ENCODE results near the gene SMG6. TPM values are rescaled to one million over a fixed set of nuclear protein-coding genes. Genes with fewer than 3 reads are reported as not detected.
"Not testable (repeated sequence)": the region's sequence is repeated elsewhere in the genome, so short reads cannot be mapped to it uniquely, and the experiment has no call there.

Gene SMG6
- polyA plus RNA-seq, 3 donors, result 27.1 to 32.1 (median 28.0) TPM

DNA sequence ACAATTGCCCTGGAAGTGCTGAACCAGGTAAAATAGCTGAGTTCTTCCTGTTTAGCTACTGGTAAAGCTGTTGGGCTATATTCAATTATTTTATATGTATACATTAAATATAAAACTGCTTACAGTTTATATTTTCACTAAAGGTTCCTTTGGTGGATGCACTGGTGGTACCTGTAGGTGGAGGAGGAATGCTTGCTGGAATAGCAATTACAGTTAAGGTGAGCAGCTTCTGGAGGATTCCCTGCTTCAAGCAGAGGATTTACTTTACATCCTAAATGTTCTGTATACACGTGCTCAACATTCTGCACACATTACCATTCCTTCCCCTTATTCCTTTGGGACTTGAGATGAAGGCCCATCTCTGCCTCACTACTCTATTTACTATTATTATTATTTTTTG lies 17.8 kb upstream of the SMG6 start:
- no peak for DNase-seq (ENCODE audit: extremely low read depth in 1 of 11, low read depth in 9 of 11, low spot score in 4 of 11)

DNA sequence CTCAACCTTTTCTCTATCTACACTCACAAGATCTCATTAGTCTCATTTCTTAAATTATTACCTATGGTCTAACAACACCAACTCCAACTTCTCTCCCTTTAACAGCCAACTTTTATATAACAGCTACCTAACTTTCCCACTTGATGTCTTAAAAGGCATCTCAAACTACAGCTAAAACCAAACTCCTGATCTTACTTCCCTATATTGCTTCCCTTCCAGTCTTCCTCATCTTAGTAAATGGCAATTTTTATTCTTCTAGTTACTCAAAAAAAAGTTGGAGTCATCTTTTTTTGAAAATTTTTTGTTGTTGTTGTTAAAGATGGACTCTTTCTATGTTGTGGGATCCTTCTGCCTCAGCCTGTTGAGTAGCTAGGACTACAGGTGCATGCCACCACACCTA lies 15.5 kb upstream of the SMG6 start:
- no peak for DNase-seq (ENCODE audit: extremely low read depth in 1 of 11, low read depth in 9 of 11, low spot score in 4 of 11)

DNA sequence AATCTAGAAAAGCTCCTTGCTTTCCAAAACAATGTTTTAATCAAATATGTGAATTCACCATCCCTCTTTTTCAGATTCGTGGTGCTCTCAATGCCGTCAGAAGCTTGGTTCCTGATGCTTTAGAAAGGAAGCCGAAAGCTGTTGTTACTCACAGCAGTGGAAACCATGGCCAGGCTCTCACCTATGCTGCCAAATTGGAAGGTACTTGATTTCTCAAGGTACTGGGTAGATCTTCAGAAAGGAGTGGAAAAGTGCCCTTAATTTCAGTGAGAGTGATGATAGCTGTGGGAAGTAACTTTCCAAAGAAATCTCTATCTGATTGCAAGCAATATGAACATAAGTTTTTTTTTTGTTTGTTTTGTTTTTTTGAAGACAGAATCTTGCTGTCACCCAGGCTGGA lies 14.2 kb upstream of the SMG6 start:
- no peak for DNase-seq (ENCODE audit: extremely low read depth in 1 of 11, low read depth in 9 of 11, low spot score in 4 of 11)

DNA sequence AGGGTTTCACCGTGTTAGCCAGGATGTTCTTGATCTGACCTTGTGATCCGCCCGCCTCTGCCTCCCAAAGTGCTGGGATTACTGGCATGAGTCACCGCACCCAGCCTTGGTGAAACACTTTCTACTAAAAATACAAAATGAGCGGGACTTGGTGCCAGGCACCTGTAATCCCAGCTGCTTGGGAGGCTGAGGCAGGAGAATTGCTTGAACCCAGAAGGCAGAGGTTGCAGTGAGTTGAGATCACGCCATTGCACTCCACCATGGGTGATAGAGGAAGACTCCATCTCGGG lies 13.3 kb upstream of the SMG6 start:
- DNase-seq (ENCODE audit: extremely low read depth in 1 of 11, low read depth in 9 of 11, low spot score in 4 of 11), result not testable (repeated sequence)

DNA sequence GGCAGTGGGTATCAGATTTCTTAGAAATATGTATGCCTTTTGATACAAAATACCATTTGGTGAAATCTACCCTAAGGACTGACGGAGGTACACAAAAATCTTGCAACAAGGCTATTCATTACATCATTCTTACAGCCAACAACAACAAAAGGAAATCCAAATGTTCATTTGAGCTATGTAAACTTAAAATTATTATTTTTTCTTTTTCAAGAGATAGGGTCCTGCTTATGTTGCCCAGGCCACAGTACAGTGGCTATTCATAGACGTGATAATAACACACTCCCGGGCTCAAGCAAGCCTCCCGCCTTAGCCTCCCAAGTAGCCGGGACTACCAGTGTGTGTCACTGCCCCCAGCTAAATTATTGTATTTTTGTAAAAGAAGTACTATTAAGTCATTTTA lies 9.2 kb upstream of the SMG6 start:
- no peak for DNase-seq (ENCODE audit: extremely low read depth in 1 of 11, low read depth in 9 of 11, low spot score in 4 of 11)

DNA sequence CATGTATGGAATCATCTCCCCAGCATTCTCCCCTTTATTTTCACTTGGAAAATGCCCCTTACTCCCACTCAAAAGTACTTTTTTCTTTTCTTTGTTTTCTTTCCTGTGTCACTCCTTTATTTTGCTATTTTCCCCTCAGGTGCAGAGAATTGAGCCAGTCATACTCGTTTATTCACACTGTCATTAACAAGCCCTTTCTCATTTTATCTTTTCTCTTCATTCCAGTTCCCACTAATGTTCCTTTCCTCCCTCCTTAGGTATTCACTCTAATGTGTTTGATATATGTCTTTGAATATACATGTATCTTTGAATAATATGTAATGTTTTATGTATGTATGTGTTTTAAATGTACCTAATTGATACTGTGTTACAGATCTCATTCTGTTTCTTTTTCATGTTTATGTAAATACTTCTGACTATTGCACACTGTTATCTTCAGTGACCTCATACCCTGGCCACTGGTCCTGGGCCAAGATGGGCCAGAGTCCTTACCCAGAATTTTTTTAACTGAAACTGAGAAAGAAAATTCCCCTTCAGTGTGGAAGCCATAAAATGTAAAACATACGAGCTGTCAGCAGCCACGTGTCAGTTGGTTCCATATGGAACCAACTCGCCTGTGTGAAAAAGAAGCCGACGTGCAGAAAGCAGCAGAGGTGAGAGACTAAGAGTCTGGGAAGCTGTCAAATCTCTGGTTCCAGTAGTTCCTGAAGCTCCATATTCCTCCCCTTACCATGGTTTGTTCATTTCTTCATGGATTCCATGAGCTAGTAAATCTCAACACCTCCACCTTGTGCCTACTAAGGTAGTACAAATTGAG lies 6.0 kb upstream of the SMG6 start:
- peak in 4 of 11 donors; percentile 3 to 15 (median 8) for DNase-seq (ENCODE audit: extremely low read depth in 1 of 11, low read depth in 9 of 11, low spot score in 4 of 11)

DNA sequence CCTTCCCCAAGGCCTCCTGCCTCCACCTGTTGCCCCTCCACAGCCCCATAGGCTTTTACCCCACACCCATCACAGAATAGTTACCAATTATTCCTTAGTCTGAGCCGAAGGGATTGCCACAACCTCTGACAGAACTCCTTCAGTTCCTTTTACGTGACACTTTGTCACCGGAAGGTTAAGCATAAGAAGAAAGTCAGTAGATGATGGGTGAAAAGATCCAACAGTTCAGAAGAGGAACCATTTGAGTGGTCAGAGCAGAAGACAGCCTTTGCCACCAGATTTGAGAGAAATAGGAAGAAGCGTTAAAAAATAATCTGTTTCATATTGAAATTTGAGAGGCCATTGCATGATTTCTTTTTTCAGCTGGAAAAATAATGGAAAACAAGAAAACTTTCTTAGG lies 1.3 kb upstream of the SMG6 start:
- no peak for DNase-seq (ENCODE audit: extremely low read depth in 1 of 11, low read depth in 9 of 11, low spot score in 4 of 11)

DNA sequence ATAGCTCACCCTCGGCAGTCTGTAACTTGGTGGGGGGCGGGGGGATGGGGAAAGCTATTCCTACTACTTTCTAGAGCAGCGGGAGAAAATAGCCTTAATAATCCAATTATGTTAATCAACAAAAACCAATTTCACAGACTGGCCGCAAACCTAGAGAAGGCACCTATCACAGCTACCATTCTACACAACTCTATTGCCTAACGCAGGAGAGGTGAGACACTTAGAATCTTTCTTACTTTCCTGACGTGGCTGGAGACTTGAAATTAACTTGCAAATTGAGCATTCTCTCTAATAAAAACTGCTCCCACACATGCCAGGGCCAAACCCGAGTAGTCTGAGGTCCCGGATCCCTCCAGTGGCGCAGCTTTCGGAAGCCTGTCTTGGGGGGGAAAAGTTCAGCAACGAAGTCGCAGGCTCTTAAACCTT lies 794 bp downstream of the SMG6 start:
- DNase-seq (ENCODE audit: extremely low read depth in 1 of 11, low read depth in 9 of 11, low spot score in 4 of 11), result peak in 1 of 11 donors; percentile 2

DNA sequence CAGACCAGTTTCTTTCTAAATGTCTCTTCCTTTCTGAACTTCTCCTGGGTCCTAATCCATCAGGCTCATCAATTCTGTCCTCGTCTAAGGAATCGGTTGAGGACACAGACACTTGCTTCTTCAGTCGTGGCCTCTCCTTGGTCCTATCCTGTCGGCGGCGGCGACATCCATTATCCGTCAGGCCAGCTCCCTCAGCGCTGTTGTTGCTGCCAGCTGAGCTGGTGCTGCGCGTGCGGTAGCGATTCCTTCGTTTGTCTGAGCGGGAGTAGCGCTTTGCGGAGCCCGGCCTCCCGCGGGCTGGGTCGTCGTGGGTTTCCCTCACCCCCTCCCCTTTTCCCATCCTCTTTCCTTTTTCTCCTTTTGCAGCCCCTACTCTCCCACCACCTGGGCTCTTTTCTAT lies 3.8 kb downstream of the SMG6 start:
- DNase-seq (ENCODE audit: extremely low read depth in 1 of 11, low read depth in 9 of 11, low spot score in 4 of 11), result no peak

DNA sequence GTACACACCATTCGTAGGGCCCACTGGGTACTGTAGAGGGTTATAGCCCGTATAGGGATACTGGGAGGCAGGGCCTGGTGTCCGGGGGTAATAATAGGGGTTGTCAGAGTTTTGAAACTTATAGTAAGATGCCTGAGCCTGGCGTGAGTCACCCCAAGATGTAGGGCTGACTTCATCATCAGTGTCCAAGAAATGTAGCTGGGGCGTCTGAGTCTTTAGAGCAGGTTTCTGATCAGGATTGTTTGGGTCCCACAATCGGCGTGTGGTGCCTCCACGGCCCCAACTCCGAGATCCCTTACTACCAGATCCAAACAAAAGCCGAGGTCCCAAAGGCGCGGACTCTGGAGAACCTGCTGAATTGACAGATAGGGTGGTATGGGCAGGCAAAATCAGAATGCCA lies 4.4 kb downstream of the SMG6 start:
- DNase-seq (ENCODE audit: extremely low read depth in 1 of 11, low read depth in 9 of 11, low spot score in 4 of 11), result no peak

DNA sequence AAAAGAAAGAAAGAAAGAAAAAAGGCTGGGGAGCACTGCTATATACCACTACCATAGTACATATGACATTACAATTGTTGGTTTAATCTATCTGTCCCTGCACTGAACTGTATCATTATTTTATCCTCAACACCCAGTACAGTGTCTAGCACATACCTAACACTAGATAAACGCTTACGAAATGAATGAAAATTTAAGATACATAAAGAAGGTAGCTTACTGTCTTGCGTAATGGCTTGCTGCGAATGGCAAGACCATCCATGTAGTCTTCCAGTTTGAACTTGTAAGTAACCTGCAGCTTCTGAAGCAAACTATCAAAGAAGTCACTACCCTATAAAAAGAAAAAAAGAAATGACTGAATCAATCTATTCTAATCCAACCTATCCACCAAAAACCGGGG lies 6.6 kb downstream of the SMG6 start:
- DNase-seq (ENCODE audit: extremely low read depth in 1 of 11, low read depth in 9 of 11, low spot score in 4 of 11), result no peak

DNA sequence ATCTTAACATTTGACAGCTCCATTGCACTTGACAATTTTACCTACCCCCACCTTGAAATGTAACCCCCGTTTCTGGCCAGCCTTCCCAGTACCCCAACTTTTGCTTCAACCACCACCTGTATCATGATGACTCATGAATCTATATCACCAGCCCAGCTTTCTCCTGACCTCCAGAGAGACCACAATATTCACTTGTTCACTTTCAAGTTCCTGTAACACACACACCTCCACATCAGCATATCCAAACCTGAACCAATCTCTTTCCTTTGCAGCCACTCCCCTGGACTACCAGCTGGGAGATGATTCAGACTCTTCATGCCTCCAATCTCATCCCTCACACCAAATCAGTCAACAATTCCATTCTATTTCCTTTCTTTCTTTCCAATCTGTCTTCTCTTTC lies 8.0 kb downstream of the SMG6 start:
- no peak for DNase-seq (ENCODE audit: extremely low read depth in 1 of 11, low read depth in 9 of 11, low spot score in 4 of 11)

DNA sequence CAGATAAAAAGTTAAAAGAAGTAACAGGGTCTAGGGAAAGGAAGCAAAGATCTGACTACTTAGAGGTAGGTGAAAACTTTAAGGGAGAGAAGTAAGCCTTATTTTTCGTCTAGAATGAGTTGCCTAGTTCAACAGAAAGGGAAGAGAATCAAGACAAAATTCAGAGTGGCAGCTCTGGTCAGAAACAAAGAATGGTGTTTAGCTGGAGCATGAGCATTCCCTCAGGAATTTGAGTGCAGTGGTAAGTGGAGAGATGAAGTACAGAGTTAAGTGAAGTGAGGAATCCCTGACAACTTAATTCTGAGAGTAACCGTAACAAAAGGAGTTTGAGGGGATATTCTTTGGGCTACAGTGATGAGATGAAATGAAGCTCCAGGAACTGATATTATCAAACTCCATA lies 11.5 kb downstream of the SMG6 start:
- DNase-seq (ENCODE audit: extremely low read depth in 1 of 11, low read depth in 9 of 11, low spot score in 4 of 11), result no peak

DNA sequence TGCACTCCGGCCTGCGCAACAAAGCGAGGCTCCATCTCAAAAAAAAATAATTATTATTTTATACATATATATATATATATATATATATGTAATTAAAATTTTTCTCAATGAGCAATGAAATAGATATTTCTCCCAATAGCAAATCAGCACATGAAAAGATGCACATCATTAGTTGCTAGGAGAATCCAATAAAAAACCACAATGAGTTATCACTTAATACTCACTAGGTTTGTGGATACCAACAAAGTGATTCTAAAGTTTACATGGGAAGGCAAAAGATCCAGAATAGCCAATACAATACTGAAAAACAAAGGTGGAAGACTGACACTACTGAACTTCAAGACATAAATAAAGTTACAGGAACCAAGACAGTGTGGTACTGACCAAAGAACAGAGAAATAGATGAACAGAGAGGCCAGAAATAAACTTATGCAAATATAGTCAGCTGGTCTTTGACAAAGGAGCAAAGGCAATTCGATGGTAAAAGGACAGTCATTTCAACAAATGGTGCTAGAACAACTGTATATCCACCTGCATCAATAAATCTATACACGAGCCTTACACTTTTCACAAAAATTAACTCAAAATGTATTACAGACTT lies 13.6 kb downstream of the SMG6 start:
- DNase-seq (ENCODE audit: extremely low read depth in 1 of 11, low read depth in 9 of 11, low spot score in 4 of 11), result no peak

DNA sequence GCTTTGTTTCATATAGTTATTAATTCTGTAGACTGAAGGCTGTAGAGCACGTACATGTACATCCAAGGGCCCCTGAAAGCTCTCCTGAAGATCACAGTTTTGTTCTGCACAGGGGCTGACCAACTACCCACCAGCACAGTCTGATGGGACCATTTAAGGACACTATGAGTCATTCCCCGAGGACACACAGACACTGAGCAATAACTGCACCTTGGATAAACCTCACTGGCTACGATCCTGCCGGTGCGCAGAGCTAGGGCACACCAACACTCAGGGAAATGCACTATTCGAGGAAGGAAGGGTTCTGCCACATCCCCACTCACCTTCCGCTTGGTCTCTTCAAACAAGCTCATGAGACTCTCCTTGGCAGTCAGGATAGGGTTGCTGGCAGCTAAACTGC lies 20.3 kb downstream of the SMG6 start:
- no peak for DNase-seq (ENCODE audit: extremely low read depth in 1 of 11, low read depth in 9 of 11, low spot score in 4 of 11)

DNA sequence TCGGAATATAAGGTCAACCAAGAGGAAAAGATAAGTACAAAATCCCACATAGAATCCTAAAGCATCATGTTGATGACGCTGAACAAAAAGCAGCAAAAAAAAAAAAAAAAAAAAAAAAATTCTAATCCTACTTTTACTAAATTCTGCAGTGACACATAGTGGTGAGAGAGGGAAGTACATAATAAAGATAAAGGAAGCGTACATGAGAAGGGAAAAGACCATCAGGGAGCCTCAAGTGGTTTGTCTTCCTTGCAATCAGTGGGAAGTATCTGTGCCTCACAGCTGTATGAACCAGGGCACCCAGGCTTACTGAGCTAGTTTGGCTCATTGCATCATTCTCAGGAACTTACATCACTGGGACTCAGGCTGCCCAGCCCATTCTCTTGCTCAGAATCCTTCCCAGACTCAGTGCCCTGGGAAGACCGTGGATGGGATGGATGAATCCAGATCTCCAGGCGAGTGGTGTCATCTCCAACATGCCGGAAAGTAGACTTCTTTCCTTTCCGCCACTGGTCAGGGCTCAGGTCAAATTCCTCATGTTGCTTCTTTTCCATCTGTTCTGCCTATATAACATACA lies 21.2 kb downstream of the SMG6 start:
- DNase-seq (ENCODE audit: extremely low read depth in 1 of 11, low read depth in 9 of 11, low spot score in 4 of 11), result peak; percentile 33 to 77 (median 56)

DNA sequence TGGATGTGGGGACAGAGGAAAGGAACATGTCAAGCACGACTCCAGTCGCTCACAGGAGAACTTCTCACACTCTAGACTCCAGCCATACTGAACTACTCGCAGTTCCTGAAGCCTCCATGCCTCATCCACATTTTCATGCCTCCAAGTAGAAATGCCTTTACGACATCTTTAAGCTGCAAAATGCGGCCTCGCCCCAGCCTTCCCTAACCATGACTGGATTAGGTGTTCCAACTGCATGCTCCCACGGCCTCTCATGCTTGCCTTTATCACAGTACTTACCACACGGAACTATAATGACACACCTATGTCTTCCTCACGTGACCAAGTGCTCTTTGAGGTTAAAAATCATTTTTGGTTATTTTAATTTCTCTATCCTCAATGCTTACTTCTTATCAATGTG lies 23.9 kb downstream of the SMG6 start:
- DNase-seq (ENCODE audit: extremely low read depth in 1 of 11, low read depth in 9 of 11, low spot score in 4 of 11), result no peak

DNA sequence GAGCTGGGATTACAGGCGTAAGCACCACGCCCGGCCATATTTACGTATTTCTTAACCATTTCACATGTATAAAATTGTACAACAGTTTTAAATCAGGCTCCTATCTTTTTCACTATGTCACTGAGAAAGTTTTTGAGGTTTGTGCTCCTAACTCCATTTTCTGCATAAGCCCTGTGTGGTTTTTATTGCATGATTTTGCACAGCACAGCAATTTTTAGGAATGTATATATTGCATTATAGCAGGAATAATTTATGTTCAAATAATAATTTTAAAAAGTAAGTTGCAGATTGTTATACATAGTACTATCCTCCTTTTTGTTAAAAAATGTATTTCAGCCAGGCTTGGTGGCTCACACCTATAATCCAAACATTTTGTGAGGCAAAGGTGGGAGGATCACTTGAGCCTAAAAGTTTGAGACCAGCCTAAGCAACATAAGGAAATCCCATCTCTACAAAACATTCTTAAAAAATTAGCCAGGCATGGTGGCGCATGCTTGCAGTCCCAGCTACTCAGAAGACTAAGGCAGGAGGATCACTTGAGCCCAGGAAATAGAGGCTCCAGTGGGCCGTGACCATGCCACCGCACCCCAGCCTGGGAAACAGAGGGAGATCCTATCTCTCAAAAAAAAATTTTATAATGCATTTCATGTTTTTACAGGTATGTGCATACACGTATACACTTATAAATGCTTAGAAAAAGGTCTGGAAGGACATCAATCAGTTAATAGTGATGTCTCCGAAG lies 26.0 kb downstream of the SMG6 start:
- DNase-seq (ENCODE audit: extremely low read depth in 1 of 11, low read depth in 9 of 11, low spot score in 4 of 11), result no peak

DNA sequence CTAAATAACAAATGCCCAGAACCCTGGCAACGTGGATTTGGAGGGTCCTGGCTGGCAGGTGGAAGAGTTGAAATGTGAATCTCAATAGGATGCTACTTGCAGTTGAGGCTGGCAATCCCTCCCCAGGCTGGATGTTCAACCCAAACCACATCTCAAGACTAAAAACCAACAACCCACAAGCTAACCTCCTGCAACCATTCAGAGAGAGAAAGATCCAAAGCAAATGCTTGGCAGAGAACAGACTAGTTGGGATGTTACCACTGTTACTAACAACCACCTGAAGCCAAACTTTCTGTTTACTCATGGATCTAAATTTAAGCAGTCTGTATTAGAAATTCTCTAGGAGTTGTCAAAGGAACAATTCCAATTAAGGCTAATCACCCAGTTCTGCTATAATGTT lies 27.9 kb downstream of the SMG6 start:
- DNase-seq (ENCODE audit: extremely low read depth in 1 of 11, low read depth in 9 of 11, low spot score in 4 of 11), result no peak

DNA sequence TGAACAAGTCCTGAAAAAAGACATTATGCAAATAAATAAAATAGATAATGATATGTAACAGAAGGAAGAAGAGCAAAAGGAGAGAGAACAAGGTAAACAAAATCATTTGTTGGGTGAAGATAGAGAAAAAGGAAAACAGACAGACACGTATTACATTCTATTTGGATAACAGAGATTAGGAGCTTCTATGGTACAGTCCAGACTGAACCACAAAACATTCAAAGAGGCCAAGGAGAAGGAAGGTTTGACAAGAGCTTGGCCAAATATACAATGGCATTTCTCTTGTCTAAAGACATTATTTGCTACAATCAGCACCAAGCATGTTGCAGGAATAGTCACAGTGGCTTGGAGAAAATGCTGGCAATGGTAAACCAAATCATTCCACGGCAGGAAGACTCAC lies 29.2 kb downstream of the SMG6 start:
- no peak for DNase-seq (ENCODE audit: extremely low read depth in 1 of 11, low read depth in 9 of 11, low spot score in 4 of 11)
